ENCODE data around the gene SGMS1. TPM values are rescaled to one million over a fixed set of nuclear protein-coding genes. Genes with fewer than 3 reads are reported as not detected.

The SGMS1 gene
- total RNA-seq, 3 donors from 2014 or later = 10.6 to 16.5 (median 14.1) TPM

DNA sequence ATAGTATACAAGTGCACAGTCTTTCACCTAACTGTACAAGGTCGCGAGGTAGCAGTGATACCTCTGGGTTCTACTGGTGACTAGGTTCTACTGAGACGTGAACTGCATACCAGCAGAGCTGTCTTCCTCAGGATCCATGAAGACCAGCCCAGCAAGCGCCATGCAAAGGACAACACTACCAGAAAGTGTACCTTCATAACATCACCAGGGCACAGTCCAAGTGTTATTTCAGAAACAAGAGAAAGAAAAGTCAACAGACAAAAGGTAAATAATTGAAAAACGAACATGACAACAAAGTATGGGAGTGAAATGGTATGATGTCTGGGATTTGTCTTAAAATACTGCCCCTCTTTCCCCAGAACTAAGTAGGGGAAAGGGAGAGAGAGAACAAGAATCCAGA is 231.3 kb downstream of the SGMS1 start:
- Mint-ChIP-seq H3K4me3 (no peak overlapping the region), H3K9me3 (peaks cover 2% of the 10 kb centered on the region), H3K36me3 (ENCODE audit: insufficient read depth) (peaks cover 24% of the 10 kb centered on the region), H3K4me1 (ENCODE audit: low read depth) (peaks cover 48% of the 10 kb centered on the region), H3K27me3 (ENCODE audit: low read depth) (no peaks in the 10 kb centered on the region)
- ATAC-seq (no peak), DNase-seq (no peak)

DNA sequence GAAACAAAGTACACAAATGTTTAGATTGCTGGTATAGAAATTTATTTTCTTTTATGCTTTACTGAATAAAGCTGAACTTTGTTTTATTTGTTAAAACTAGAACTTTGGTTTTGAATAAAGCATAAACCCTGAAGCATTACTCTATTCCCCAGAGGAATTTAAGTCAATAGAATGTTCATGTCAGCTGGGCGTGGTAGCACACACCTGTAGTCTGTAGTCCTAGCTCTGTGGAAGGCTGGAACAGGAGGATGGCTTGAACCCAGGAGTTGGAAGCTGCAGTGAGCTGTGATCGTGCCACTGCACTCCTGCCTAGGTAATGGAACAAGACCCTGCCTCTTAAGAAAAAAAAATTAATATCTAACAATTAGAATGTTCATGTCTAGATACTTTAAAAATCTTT is 233.5 kb downstream of the SGMS1 start:
- Mint-ChIP-seq H3K27me3 (ENCODE audit: low read depth) (no peaks in the 10 kb centered on the region), H3K4me1 (ENCODE audit: low read depth) (peaks cover 37% of the 10 kb centered on the region), H3K36me3 (ENCODE audit: insufficient read depth) (peaks cover 22% of the 10 kb centered on the region), H3K4me3 (no peak overlapping the region), H3K9me3 (peaks cover 2% of the 10 kb centered on the region)
- no peak for ATAC-seq
- no peak for DNase-seq

DNA sequence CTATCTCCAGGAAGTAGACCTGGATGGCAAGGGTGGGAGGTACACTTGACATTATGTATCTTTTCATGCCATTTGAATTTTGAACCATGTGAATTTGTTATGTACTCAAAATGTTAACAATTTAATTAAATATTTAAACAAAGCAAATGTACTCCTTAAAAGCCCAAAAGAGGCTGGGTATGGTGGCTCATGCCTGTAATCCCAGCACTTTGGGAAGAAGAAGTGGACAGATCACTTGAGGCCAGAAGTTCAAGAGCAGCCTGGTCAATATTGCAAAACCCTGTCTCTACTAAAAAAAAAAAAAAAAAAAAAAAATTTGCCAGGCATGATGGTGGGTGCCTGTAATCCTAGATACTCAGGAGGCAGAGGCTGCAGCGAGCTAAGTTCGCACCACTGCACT is 235.6 kb downstream of the SGMS1 start:
- Mint-ChIP-seq H3K36me3 (ENCODE audit: insufficient read depth) (peaks cover 16% of the 10 kb centered on the region), H3K27me3 (ENCODE audit: low read depth) (no peaks in the 10 kb centered on the region), H3K4me1 (ENCODE audit: low read depth) (peaks cover 30% of the 10 kb centered on the region), H3K9me3 (peaks cover 2% of the 10 kb centered on the region), H3K4me3 (no peak overlapping the region)
- DNase-seq (no peak), ATAC-seq (no peak)

DNA sequence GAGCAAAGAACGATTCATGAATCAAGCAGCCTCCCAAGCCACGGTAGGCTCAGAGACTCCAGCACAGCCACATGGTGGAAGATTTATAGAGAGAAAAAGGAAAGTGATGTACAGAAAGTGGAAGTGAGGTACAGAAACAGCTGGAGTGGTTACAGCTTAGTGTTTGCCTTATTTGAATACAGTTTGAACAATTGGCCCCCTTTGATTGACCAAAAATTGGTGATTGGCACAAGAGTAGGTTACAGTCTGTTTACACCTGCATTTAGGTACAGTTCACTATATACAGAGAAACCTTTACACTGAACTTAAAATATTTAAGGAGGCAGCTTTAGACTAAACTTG is 236.1 kb downstream of the SGMS1 start:
- no peak for DNase-seq
- Mint-ChIP-seq H3K36me3 (ENCODE audit: insufficient read depth) (peaks cover 14% of the 10 kb centered on the region), H3K27me3 (ENCODE audit: low read depth) (no peaks in the 10 kb centered on the region), H3K4me3 (no peak overlapping the region), H3K9me3 (peaks cover 2% of the 10 kb centered on the region), H3K4me1 (ENCODE audit: low read depth) (peaks cover 27% of the 10 kb centered on the region)
- no peak for ATAC-seq

DNA sequence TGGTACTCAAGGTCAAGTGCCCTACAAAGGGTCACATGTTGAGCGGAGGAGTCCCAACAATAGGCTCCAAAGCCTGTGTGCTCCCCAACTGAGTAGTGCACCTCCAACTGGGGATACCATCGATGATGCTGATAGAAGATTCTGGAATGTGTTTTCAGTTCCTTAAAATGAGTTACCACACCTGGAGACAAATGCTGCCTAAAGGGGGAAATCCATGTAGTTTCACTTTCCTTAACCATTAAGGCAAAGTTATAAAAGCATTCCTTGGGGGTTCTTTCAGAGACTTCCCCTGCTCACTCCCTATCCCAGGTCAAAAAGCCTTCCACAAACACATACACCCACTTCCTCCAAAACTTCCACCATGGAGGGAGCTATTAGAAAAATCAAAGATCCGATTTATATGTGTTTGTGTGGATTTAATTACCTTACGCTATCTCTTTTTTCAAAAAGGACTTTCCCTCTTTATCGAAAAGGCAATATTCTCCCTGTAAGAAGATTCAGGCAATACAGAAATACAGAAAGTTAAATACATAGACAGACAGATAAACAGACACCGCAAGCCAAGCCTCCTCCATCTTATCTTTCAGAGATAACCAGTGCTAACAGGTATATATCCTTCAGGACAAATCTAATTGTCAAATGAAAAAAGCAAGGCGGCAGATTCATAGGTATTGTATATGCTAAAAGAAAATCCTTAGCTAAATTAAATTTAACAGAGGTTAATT is 236.6 kb downstream of the SGMS1 start:
- DNase-seq = no peak
- Mint-ChIP-seq H3K9me3 (no peaks in the 10 kb centered on the region), H3K4me1 (ENCODE audit: low read depth) (peaks cover 25% of the 10 kb centered on the region), H3K4me3 (no peak overlapping the region), H3K27me3 (ENCODE audit: low read depth) (no peaks in the 10 kb centered on the region), H3K36me3 (ENCODE audit: insufficient read depth) (peaks cover 11% of the 10 kb centered on the region)
- ATAC-seq = no peak

DNA sequence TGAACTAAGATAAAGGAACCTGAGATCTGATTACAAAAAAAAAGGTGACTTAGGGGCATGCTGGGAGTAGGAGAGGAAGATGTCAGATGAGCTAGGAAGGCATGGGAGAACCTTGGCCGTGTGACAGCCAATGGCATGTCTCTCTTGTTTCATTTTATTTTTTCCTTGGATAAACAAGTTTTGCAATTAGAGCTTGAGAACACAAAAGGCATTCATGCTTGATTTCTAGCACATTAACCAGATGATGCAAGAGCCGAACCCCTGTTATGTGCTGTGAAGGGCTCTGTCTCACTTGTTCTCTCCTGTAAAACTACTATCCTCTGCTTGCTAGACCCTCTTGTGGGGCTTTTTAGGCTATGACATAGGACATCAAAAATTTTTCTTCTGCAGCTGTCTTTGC is 238.1 kb downstream of the SGMS1 start:
- DNase-seq (no peak), ATAC-seq (no peak)
- Mint-ChIP-seq H3K4me3 (no peak overlapping the region), H3K36me3 (ENCODE audit: insufficient read depth) (peaks cover 8% of the 10 kb centered on the region), H3K9me3 (no peaks in the 10 kb centered on the region), H3K4me1 (ENCODE audit: low read depth) (peaks cover 25% of the 10 kb centered on the region), H3K27me3 (ENCODE audit: low read depth) (no peaks in the 10 kb centered on the region)

DNA sequence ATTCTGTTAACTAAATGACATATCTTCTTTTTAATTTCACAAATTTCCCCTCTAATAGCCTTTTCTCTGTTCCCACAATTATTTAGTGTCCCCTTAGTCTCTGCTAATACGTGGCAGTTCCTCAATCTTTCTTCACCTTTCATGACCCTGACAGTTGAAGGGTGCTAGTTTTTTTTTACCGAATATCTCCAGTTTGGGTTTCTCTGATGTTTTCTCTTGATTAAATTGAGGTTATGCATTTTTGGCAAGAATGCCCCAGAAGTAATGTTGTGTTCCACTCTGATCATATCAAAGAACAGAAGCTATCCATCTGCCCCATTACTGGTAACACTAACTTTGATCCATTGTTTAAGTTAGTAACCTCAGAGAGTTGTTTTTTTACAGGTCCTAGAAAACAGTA is 238.9 kb downstream of the SGMS1 start:
- H3K9me3 Mint-ChIP-seq = no peaks in the 10 kb centered on the region
- DNase-seq (no peak), ATAC-seq (no peak)
- H3K4me3 Mint-ChIP-seq = no peak overlapping the region
- peaks cover 26% of the 10 kb centered on the region for H3K4me1 Mint-ChIP-seq (ENCODE audit: low read depth)
- no peaks in the 10 kb centered on the region for H3K27me3 Mint-ChIP-seq (ENCODE audit: low read depth)
- H3K36me3 Mint-ChIP-seq (ENCODE audit: insufficient read depth) = peaks cover 10% of the 10 kb centered on the region

DNA sequence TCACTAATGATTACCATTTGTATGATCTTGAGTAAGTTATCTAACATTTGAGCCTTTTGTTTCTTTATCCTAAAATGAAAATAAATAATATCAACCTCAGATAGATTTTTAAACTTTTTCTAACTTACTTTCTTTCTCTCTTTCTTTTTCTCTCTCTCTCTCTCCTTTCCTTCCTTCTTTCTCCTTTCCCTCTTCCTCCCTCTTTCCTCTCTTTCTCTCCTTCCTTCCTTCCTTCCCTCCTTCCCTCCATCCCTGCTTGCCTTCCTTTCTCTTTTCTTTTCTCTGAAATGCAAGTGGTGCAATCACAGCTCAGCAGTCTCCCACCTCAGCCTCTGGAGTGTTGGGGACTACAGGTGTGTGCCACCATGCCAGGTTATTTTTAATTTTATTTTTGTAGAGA is 239.5 kb downstream of the SGMS1 start:
- no peaks in the 10 kb centered on the region for H3K9me3 Mint-ChIP-seq
- ATAC-seq (no peak), DNase-seq (no peak)
- peaks cover 28% of the 10 kb centered on the region for H3K4me1 Mint-ChIP-seq (ENCODE audit: low read depth)
- H3K36me3 Mint-ChIP-seq (ENCODE audit: insufficient read depth) = peaks cover 10% of the 10 kb centered on the region
- H3K27me3 Mint-ChIP-seq (ENCODE audit: low read depth) = no peaks in the 10 kb centered on the region
- no peak overlapping the region for H3K4me3 Mint-ChIP-seq

DNA sequence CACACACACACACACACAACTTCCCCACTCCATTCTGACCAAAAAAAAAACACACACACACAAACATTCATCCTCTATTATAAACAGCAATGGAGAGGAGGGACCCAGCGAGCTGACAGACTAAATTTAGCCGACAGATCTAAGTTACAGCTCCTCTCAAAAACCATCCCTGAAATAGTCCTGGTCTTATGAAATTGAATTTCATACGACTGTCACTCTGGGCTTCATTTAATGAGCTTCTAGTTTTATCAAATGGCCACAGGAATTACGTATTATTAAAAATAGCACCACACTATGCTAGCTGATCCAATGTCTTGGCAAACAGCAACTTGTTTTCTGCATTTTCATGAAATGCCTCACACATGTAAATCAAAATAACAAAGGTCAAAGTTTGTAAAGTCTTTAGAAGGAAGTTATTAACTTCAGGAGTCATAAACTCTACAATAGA is 241.2 kb downstream of the SGMS1 start:
- H3K9me3 Mint-ChIP-seq = no peaks in the 10 kb centered on the region
- no peak overlapping the region for H3K4me3 Mint-ChIP-seq
- no peaks in the 10 kb centered on the region for H3K27me3 Mint-ChIP-seq (ENCODE audit: low read depth)
- H3K4me1 Mint-ChIP-seq (ENCODE audit: low read depth) = peaks cover 24% of the 10 kb centered on the region
- peaks cover 9% of the 10 kb centered on the region for H3K36me3 Mint-ChIP-seq (ENCODE audit: insufficient read depth)
- ATAC-seq (no peak), DNase-seq (no peak)

DNA sequence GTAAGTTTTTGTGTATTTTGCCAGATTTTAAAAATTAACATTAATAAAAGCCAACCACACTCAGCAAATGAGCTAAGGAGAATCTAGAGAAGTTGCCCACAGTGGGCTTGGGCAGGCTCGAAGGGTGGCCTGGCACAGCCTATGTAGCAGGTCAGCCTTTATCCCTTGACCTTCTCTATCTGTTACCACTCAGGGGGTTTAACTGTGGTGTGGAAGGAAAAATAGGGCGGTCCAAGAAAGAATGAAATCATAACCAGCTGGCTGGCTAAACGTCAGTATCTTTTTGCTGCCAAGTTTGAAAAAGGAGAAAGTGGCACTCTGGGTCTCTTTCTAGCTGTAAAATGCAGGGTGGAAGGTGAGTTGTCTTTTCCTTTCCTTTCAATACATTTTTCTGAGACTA is 242.1 kb downstream of the SGMS1 start:
- ATAC-seq = no peak
- H3K9me3 Mint-ChIP-seq = no peaks in the 10 kb centered on the region
- no peak for DNase-seq
- peaks cover 19% of the 10 kb centered on the region for H3K4me1 Mint-ChIP-seq (ENCODE audit: low read depth)
- peaks cover 12% of the 10 kb centered on the region for H3K36me3 Mint-ChIP-seq (ENCODE audit: insufficient read depth)
- no peaks in the 10 kb centered on the region for H3K27me3 Mint-ChIP-seq (ENCODE audit: low read depth)
- H3K4me3 Mint-ChIP-seq = no peak overlapping the region

DNA sequence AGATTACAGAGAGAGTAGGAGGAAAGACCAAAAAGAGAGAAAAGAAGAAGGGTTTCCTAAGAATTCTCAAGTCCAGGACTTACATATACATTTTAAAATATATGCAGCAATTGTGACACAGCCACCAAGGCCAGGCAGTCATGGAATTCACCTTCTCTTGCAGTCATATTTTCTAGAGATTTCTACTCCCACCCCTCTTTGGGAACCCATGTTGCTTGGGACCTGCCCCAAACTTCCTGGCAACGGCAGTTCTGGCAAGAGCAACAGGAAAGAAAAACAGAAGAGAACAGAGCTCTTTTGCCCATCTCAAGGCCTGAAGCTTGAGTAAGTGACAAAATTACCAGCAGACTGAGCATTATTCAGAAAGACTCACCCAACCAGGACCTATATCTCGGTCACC is 244.1 kb downstream of the SGMS1 start:
- Mint-ChIP-seq H3K36me3 (ENCODE audit: insufficient read depth) (peaks cover 16% of the 10 kb centered on the region), H3K9me3 (no peaks in the 10 kb centered on the region), H3K4me1 (ENCODE audit: low read depth) (peaks cover 15% of the 10 kb centered on the region), H3K27me3 (ENCODE audit: low read depth) (no peaks in the 10 kb centered on the region), H3K4me3 (no peak overlapping the region)
- DNase-seq (no peak), ATAC-seq (no peak)

DNA sequence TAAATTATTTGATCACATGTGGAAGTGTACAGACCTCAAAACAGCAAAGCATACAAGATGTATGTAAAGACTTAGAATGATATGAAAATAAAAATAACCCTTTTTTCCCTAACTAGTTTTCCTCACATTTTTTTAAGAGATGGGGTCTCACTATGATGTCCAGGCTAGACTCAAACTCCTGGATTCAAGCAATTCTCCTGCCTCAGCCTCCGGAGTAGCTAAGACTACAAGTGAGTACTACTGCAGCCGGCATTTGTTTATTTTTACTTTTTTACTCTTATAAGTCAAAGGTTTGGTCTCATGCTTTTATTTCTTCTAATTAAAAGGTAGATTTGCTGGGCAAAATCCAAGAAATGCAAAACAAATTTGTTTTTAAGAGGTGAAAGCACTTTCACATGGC is 248.0 kb downstream of the SGMS1 start:
- ATAC-seq (no peak), DNase-seq (no peak)
- H3K4me1 Mint-ChIP-seq (ENCODE audit: low read depth) = peaks cover 10% of the 10 kb centered on the region
- no peak overlapping the region for H3K4me3 Mint-ChIP-seq
- no peaks in the 10 kb centered on the region for H3K27me3 Mint-ChIP-seq (ENCODE audit: low read depth)
- no peaks in the 10 kb centered on the region for H3K9me3 Mint-ChIP-seq
- H3K36me3 Mint-ChIP-seq (ENCODE audit: insufficient read depth) = peaks cover 16% of the 10 kb centered on the region

DNA sequence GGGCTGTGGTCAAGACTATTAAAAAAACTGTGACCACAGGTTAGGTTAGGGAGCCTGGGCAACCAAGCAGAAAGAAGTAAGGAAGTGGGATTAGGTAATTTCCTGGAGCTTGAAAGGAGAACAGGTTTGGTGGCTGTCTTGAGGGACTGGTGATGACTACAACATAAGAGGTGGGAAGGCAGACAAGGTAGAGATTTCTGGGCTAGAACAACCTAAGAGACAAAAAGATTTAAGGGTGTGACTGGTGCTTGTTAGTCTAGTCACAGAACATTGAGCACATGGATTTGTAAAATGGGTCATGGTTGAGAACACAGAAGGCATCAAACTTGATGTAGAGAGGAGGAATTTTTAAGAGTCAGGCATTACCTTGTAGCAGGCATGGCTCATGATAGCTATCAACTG is 248.7 kb downstream of the SGMS1 start:
- Mint-ChIP-seq H3K36me3 (ENCODE audit: insufficient read depth) (peaks cover 14% of the 10 kb centered on the region), H3K4me1 (ENCODE audit: low read depth) (peaks cover 10% of the 10 kb centered on the region), H3K27me3 (ENCODE audit: low read depth) (no peaks in the 10 kb centered on the region), H3K4me3 (no peak overlapping the region), H3K9me3 (no peaks in the 10 kb centered on the region)
- ATAC-seq (no peak), DNase-seq (no peak)

DNA sequence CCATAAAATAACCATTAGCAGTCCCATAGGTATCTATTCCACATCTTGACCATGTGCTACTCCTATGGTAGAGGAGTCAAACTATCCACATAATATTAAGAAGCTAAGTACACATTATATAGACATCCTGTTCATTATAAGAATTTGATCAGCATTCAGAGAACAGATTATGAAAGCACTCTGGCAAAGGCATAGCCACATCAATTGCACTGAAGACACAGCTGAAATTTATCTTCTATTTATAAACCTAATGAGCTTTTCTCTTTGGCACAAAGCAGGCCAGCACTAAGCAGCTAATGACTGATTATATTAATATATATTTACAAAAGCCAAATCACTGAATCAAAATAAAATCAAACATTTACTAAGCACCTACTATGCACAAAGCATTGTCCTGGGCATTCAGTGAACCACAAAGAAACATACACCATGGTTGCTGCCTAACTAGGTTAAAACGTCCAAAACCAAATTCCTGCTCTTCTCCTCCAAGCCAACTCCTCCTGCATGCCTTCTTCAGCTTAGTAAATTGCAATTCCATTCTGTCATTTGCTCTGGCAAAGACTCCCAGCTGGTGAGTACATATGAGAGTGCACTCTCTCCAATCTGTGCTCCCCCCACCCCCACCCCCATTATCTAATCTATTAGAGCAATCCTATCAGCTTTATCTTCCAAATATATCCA is 249.8 kb downstream of the SGMS1 start:
- Mint-ChIP-seq H3K4me3 (no peak overlapping the region), H3K36me3 (ENCODE audit: insufficient read depth) (peaks cover 16% of the 10 kb centered on the region), H3K9me3 (no peaks in the 10 kb centered on the region), H3K27me3 (ENCODE audit: low read depth) (no peaks in the 10 kb centered on the region), H3K4me1 (ENCODE audit: low read depth) (peaks cover 6% of the 10 kb centered on the region)
- DNase-seq (no peak), ATAC-seq (no peak)

DNA sequence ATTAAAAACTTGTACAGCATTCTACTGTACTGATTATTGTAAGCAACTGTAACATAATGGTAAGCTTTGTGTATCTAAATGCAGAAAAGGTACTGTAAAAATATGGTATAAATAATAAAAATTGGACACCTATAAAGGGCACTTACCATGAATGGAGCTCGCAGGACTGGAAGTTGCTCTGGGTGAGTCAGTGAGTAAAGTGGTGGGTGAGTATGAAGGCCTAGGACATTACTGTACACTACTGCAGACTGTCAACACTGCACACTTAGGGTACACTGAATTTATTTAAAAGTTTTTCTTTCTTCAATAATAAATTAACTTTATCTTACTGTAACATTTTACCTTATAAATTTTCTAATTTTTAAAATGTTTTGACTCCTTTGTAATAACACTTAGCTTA is 253.8 kb downstream of the SGMS1 start:
- Mint-ChIP-seq H3K4me3 (no peak overlapping the region), H3K27me3 (ENCODE audit: low read depth) (no peaks in the 10 kb centered on the region), H3K4me1 (ENCODE audit: low read depth) (no peaks in the 10 kb centered on the region), H3K9me3 (no peaks in the 10 kb centered on the region), H3K36me3 (ENCODE audit: insufficient read depth) (peaks cover 27% of the 10 kb centered on the region)
- no peak for DNase-seq
- no peak for ATAC-seq

Measured in activated T-cell treated with anti-CD3 and anti-CD28 coated beads, Interleukin-2, amount 50 U/mL, for 4 hours (primary cell).